SK-N-MC (cell line): ENCODE measurements around the gene TMOD2.

ENCODE experiments used
- DNase-seq: peaks from one replicate; pipeline ENCODE4 v3.0.0-alpha.2; 2011; ENCODE audit warnings: low read depth, low spot score
- H3K27ac ChIP-seq: fragments of 200-600 bp; sonication (generic); 2 replicates; pipeline ENCODE4 v1.5.1; 2016; ENCODE audit warnings: mixed run types
- H3K36me3 ChIP-seq: fragments of 200-600 bp; sonication (generic); 2 replicates; pipeline ENCODE4 v1.6.1; 2017; ENCODE audit warnings: antibody characterized with exemption, low read length, mixed read lengths; ENCODE audit not compliant: insufficient read depth
- H3K4me3 ChIP-seq: fragments of 200-600 bp; sonication (generic); 2 replicates; pipeline ENCODE4 v1.5.1; 2016
- H3K9ac ChIP-seq: fragments of 200-600 bp; sonication (generic); 2 replicates; pipeline ENCODE4 v1.8.0; 2017; ENCODE audit warnings: mixed run types, mixed read lengths; ENCODE audit not compliant: insufficient read length
- H3K9me3 ChIP-seq: fragments of 200-600 bp; sonication (generic); 2 replicates; pipeline ENCODE4 v1.6.1; 2017; ENCODE audit warnings: low read depth, mild to moderate bottlenecking, antibody characterized with exemption, low read length, moderate library complexity, mixed read lengths
- EZH2 ChIP-seq: fragments of 200-600 bp; sonication (generic); IDR thresholded peaks from one replicate; pipeline ENCODE4 v1.6.1; 2017; ENCODE audit warnings: antibody characterized with exemption
- FOXP2 ChIP-seq: optimal IDR thresholded peaks from 2 replicates; pipeline ENCODE3; 2011; ENCODE audit warnings: mild to moderate bottlenecking, moderate library complexity; ENCODE audit not compliant: insufficient read depth; ENCODE audit errors: extremely low read length, control extremely low read depth
- POLR2AphosphoS5 ChIP-seq: IDR thresholded peaks from 2 replicates; pipeline ENCODE4 v1.6.1; 2012; ENCODE audit warnings: mild to moderate bottlenecking, low read depth, low read length, borderline replicate concordance

TMOD2 gene

GRCh38 chr15:51809457-51809856, 58.1 kb downstream of the TMOD2 start:
- no peaks in the 10 kb centered on the region for H3K36me3 ChIP-seq
- H3K4me3 ChIP-seq, result no peak overlapping the region
- no peak for DNase-seq
- H3K9ac ChIP-seq, result no peak overlapping the region
- H3K27ac ChIP-seq, result no peak overlapping the region
- TF ChIP-seq POLR2AphosphoS5 (no peak), FOXP2 (no peak), EZH2 (no peak)
- H3K9me3 ChIP-seq, result no peaks in the 10 kb centered on the region

- TF ChIP-seq POLR2AphosphoS5 (no peak), FOXP2 (no peak), EZH2 (no peak)
- H3K9ac ChIP-seq, result no peak overlapping the region
These were observed 61.2 kb downstream of the TMOD2 start for GRCh38 chr15:51812598-51812997.

GRCh38 chr15:51814606-51815005, 63.2 kb downstream of the TMOD2 start:
- no peak overlapping the region for H3K4me3 ChIP-seq
- no peak overlapping the region for H3K9ac ChIP-seq
- no peak overlapping the region for H3K27ac ChIP-seq
- H3K36me3 ChIP-seq, result no peaks in the 10 kb centered on the region
- TF ChIP-seq FOXP2 (no peak), EZH2 (no peak), POLR2AphosphoS5 (no peak)
- DNase-seq, result no peak
- H3K9me3 ChIP-seq, result no peaks in the 10 kb centered on the region

More at GRCh38 chr15:51812598-51812997, 61.2 kb downstream of the TMOD2 start:
- Histone ChIP-seq H3K27ac (no peak overlapping the region), H3K36me3 (no peaks in the 10 kb centered on the region), H3K4me3 (no peak overlapping the region), H3K9me3 (no peaks in the 10 kb centered on the region)
- DNase-seq, result no peak

- no peak overlapping the region for H3K9ac ChIP-seq
- no peak overlapping the region for H3K27ac ChIP-seq
- TF ChIP-seq FOXP2, result no peak
- no peak overlapping the region for H3K4me3 ChIP-seq
- DNase-seq, result no peak
- H3K9me3 ChIP-seq, result peaks cover 4% of the 10 kb centered on the region; the same call in 1 of the 2 replicates
- H3K36me3 ChIP-seq, result no peaks in the 10 kb centered on the region
These were observed 65.2 kb downstream of the TMOD2 start for GRCh38 chr15:51816611-51817010.

- no peaks in the 10 kb centered on the region for H3K36me3 ChIP-seq
- no peak overlapping the region for H3K27ac ChIP-seq
- TF ChIP-seq POLR2AphosphoS5 (no peak), EZH2 (no peak), FOXP2 (no peak)
- no peak overlapping the region for H3K4me3 ChIP-seq
- H3K9me3 ChIP-seq, result peaks cover 4% of the 10 kb centered on the region; the same call in 1 of the 2 replicates
- no peak for DNase-seq
- H3K9ac ChIP-seq, result no peak overlapping the region
These were observed 66.8 kb downstream of the TMOD2 start for GRCh38 chr15:51818150-51818549.

GRCh38 chr15:51825698-51826097, 74.3 kb downstream of the TMOD2 start:
- no peaks in the 10 kb centered on the region for H3K36me3 ChIP-seq
- no peak overlapping the region for H3K27ac ChIP-seq
- DNase-seq, result no peak
- TF ChIP-seq EZH2, result no peak
- TF ChIP-seq POLR2AphosphoS5, result no peak
- no peak for TF ChIP-seq FOXP2
- no peak overlapping the region for H3K4me3 ChIP-seq
- no peak overlapping the region for H3K9ac ChIP-seq
- H3K9me3 ChIP-seq, result peaks cover 4% of the 10 kb centered on the region; the same call in 1 of the 2 replicates

GRCh38 chr15:51828621-51829375, 77.4 kb downstream of the TMOD2 start:
- peak overlapping the region; percentile 97 for H3K4me3 ChIP-seq
- H3K36me3 ChIP-seq, result no peaks in the 10 kb centered on the region
- H3K9ac ChIP-seq, result no peak overlapping the region
- no peaks in the 10 kb centered on the region for H3K9me3 ChIP-seq
- TF ChIP-seq FOXP2 (no peak), POLR2AphosphoS5 (no peak), EZH2 (no peak)
- no peak for DNase-seq
- no peak overlapping the region for H3K27ac ChIP-seq

- Histone ChIP-seq H3K36me3 (no peaks in the 10 kb centered on the region), H3K27ac (peak within 1 kb of the TSS; percentile 79), H3K9me3 (no peaks in the 10 kb centered on the region), H3K9ac (peak within 1 kb of the TSS; percentile 77), H3K4me3 (peak within 1 kb of the TSS; percentile 97)
- DNase-seq, result peak; percentile 24
- TF ChIP-seq POLR2AphosphoS5 (peak; percentile 83; the same call in 1 of the 2 replicates), EZH2 (no peak), FOXP2 (no peak)
These were observed 78.2 kb downstream of the TMOD2 start, which contains the start of gene TMOD3 for GRCh38 chr15:51829376-51830275. TSS of gene TMOD3 (plus strand) at chr15:51829653. CDS start at chr15:51862885, 33,232 bp downstream.
